Measurements from ENCODE around the gene SLC25A34.
"Not testable (repeated sequence)": the region's sequence is repeated elsewhere in the genome, so short reads cannot be mapped to it uniquely, and the experiment has no call there.

SLC25A34 gene

GRCh38 chr1:15736038-15736891, at the start of gene SLC25A34:
TSS of gene SLC25A34 (plus strand) at chr1:15736258. CDS start at chr1:15736486, 228 bp downstream.
- in situ Hi-C loops (cut with HindIII; ENCODE audit: low pct_unique_long_range_greater_than_20kb, low sequenced_read_pairs): no loop called here
- no peak for DNase-seq (ENCODE audit: low read depth in 1 of 2, low spot score in 1 of 2)

GRCh38 chr1:15687446-15687845, 48.6 kb upstream of the SLC25A34 start:
- in situ Hi-C loops (cut with HindIII; ENCODE audit: low pct_unique_long_range_greater_than_20kb, low sequenced_read_pairs): no loop called here
- TF ChIP-seq JUND (IDR thresholded peaks at IDR 0.05; ENCODE audit: low read depth): no peak

More at GRCh38 chr1:15736038-15736891, at the start of gene SLC25A34:
- no peak for TF ChIP-seq JUND (IDR thresholded peaks at IDR 0.05; ENCODE audit: low read depth)

GRCh38 chr1:15690317-15690716, 45.7 kb upstream of the SLC25A34 start:
- TF ChIP-seq JUND (IDR thresholded peaks at IDR 0.05; ENCODE audit: low read depth): no peak
- DNase-seq (ENCODE audit: low read depth in 1 of 2, low spot score in 1 of 2): no peak
- in situ Hi-C loops (cut with HindIII; ENCODE audit: low pct_unique_long_range_greater_than_20kb, low sequenced_read_pairs): no loop called here

More at GRCh38 chr1:15687446-15687845, 48.6 kb upstream of the SLC25A34 start:
- DNase-seq (ENCODE audit: low read depth in 1 of 2, low spot score in 1 of 2): no peak

- no peak for TF ChIP-seq JUND (IDR thresholded peaks at IDR 0.05; ENCODE audit: low read depth)
- DNase-seq (ENCODE audit: low read depth in 1 of 2, low spot score in 1 of 2): no peak
- in situ Hi-C loops (cut with HindIII; ENCODE audit: low pct_unique_long_range_greater_than_20kb, low sequenced_read_pairs): no loop called here
Observed at GRCh38 chr1:15691434-15692032, 44.5 kb upstream of the SLC25A34 start.

GRCh38 chr1:15692121-15692682, 43.9 kb upstream of the SLC25A34 start:
- no peak for DNase-seq (ENCODE audit: low read depth in 1 of 2, low spot score in 1 of 2)
- TF ChIP-seq JUND (IDR thresholded peaks at IDR 0.05; ENCODE audit: low read depth): no peak
- in situ Hi-C loops (cut with HindIII; ENCODE audit: low pct_unique_long_range_greater_than_20kb, low sequenced_read_pairs): no loop called here

- in situ Hi-C loops (cut with HindIII; ENCODE audit: low pct_unique_long_range_greater_than_20kb, low sequenced_read_pairs): no loop called here
- no peak for DNase-seq (ENCODE audit: low read depth in 1 of 2, low spot score in 1 of 2)
- no peak for TF ChIP-seq JUND (IDR thresholded peaks at IDR 0.05; ENCODE audit: low read depth)
Observed at GRCh38 chr1:15693371-15693770, 42.7 kb upstream of the SLC25A34 start.

GRCh38 chr1:15696956-15697521, 39.0 kb upstream of the SLC25A34 start:
- no peak for TF ChIP-seq JUND (IDR thresholded peaks at IDR 0.05; ENCODE audit: low read depth)
- no peak for DNase-seq (ENCODE audit: low read depth in 1 of 2, low spot score in 1 of 2)
- in situ Hi-C loops (cut with HindIII; ENCODE audit: low pct_unique_long_range_greater_than_20kb, low sequenced_read_pairs): no loop called here

GRCh38 chr1:15698201-15698600, 37.9 kb upstream of the SLC25A34 start:
- TF ChIP-seq JUND (IDR thresholded peaks at IDR 0.05; ENCODE audit: low read depth): no peak
- DNase-seq (ENCODE audit: low read depth in 1 of 2, low spot score in 1 of 2): no peak
- in situ Hi-C loops (cut with HindIII; ENCODE audit: low pct_unique_long_range_greater_than_20kb, low sequenced_read_pairs): no loop called here

- in situ Hi-C loops (cut with HindIII; ENCODE audit: low pct_unique_long_range_greater_than_20kb, low sequenced_read_pairs); DNase-seq (ENCODE audit: low read depth in 1 of 2, low spot score in 1 of 2): not testable (repeated sequence)
Observed at GRCh38 chr1:15699321-15699720, 36.7 kb upstream of the SLC25A34 start.

- no peak for TF ChIP-seq JUND (IDR thresholded peaks at IDR 0.05; ENCODE audit: low read depth)
- in situ Hi-C loops (cut with HindIII; ENCODE audit: low pct_unique_long_range_greater_than_20kb, low sequenced_read_pairs): no loop called here
- no peak for DNase-seq (ENCODE audit: low read depth in 1 of 2, low spot score in 1 of 2)
Observed at GRCh38 chr1:15700508-15700907, 35.5 kb upstream of the SLC25A34 start.

- in situ Hi-C loops (cut with HindIII; ENCODE audit: low pct_unique_long_range_greater_than_20kb, low sequenced_read_pairs): no loop called here
- TF ChIP-seq JUND (IDR thresholded peaks at IDR 0.05; ENCODE audit: low read depth): no peak
- no peak for DNase-seq (ENCODE audit: low read depth in 1 of 2, low spot score in 1 of 2)
Observed at GRCh38 chr1:15701784-15702183, 34.3 kb upstream of the SLC25A34 start.

GRCh38 chr1:15702722-15703550, 33.1 kb upstream of the SLC25A34 start:
- no peak for TF ChIP-seq JUND (IDR thresholded peaks at IDR 0.05; ENCODE audit: low read depth)
- DNase-seq (ENCODE audit: low read depth in 1 of 2, low spot score in 1 of 2): peak in 1 of 2 experiments; percentile 37

More at GRCh38 chr1:15702722-15703550, 33.1 kb upstream of the SLC25A34 start:
- in situ Hi-C loops (cut with HindIII; ENCODE audit: low pct_unique_long_range_greater_than_20kb, low sequenced_read_pairs): no loop called here

Data from T47D (cell line).